ENCODE measurements around the gene ANKRD39. TPM values are rescaled to one million over a fixed set of nuclear protein-coding genes. Genes with fewer than 3 reads are reported as not detected.

Gene ANKRD39, protein sequence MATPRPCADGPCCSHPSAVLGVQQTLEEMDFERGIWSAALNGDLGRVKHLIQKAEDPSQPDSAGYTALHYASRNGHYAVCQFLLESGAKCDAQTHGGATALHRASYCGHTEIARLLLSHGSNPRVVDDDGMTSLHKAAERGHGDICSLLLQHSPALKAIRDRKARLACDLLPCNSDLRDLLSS
- 7.4 and 10.8 TPM in 2 replicates for total RNA-seq

DNA sequence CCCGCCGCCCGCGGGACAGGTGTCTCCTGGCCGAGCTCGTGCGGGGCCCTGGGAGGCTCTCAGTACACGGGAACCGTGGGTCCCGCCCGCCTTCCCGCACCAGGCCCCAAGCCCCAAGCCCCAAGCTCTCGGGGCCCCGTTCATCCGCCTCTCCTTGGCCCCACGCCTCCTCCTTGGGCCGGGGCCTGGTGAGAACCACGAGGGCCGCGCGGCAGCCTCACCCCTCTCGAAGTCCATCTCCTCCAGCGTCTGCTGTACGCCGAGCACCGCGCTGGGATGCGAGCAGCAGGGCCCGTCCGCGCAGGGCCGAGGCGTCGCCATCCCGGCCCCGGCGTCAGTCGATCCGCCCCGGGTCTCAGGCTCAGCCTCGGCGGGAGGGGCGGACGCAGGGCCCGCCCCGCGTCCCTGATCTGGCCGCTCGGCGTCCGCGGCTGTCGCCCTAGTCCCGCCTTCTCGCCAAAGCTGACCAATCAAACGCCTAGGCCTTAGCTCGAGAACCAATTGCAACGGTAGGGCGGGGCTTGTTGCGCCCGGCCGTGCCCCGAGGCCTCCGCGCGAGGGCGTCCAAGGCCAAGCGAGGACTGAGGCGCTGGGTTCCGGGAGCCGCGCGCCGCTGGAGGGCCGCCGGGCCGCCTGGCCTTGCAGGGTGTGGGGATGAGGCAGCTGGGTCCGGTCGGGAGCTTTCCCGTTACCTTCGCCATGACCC is at the start of gene ANKRD39:
Gene ANKRD39, minus strand, starts transcription at position 350 of the 706 bp plus-strand sequence. Its CDS starts 29 bp downstream, at position 321.

DNA sequence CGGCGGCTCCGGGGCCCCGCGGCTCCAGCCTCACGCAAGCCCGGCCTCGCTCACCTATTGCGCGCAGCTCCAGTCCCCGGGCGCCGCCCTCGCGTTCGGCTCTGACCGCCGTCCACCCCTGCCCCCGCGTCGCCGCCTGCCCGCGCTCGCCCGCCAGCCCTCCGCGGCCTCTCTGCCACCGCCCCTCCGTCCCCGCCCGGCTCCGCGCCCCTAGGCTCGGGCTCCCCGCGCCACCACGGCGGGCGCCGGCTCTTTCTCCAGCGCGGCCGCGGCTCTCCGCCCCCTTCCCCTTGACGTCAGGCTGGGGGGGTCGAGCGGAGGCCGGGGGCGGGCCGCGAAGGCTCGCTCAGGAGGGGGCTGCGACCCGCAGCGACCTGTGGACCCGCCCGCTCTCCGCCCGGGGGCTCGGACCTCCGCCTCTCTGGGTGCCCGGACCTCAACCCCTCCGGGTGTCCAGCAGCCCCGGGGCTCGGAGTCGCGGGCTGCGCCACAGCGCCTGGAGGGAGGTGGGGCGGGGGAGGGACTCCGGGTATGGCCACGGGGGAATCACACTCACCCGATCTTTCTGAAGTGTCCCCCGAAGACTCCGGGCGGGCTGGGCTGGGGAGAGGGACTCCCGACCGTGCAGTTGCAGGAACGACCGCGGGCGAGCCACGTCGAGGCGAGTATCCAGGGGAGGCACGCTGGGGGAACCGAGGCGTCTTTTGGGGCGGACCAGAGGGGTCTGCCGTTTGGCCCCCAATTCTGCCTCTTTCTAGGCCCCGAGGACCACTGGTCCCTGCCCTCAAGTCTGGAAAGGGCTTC is 12.2 kb upstream of the ANKRD39 start, which contains the start of gene SEMA4C:
Gene SEMA4C, minus strand, starts transcription at position 259 of the 804 bp plus-strand sequence. CDS start 2,194 bp downstream, outside the sequence.

DNA sequence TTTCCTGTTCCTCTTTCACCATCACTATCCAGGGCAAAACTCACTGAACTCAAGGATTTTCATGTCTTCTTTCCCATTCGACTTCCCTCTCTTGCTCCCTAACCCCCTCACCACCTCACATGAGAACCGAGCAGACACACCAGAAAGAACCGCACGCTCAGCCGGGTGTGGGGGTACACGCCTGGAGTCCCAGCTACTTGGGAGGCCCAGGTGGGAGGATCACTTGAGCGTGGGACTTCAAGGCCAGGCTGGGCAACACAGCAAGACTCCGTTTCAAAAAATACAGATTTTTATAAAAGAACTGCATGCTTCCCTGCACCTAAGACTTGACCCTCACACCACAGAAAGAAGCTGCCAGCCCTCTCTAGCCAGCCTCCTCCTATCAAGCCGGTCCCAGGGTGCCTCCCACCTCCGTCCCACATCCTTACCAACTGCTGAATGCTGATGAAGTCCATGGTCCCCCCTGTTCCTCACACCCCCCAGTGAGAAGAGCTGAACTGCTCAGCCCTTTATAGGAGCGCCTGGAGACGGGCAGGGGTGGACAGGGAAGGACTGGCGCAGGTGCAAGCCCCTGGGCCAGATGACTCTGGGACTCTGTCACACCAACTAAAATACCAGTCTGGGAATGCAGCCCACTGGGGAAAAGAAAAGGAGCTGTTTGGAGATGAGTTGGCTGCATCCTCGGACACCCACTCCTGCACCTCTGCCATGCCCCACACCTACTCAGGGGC is 14.1 kb downstream of the ANKRD39 start, which contains the start of gene ANKRD23:
Gene ANKRD23, minus strand, starts transcription at position 484 of the 731 bp plus-strand sequence. Its CDS starts 29 bp downstream, at position 455.

DNA sequence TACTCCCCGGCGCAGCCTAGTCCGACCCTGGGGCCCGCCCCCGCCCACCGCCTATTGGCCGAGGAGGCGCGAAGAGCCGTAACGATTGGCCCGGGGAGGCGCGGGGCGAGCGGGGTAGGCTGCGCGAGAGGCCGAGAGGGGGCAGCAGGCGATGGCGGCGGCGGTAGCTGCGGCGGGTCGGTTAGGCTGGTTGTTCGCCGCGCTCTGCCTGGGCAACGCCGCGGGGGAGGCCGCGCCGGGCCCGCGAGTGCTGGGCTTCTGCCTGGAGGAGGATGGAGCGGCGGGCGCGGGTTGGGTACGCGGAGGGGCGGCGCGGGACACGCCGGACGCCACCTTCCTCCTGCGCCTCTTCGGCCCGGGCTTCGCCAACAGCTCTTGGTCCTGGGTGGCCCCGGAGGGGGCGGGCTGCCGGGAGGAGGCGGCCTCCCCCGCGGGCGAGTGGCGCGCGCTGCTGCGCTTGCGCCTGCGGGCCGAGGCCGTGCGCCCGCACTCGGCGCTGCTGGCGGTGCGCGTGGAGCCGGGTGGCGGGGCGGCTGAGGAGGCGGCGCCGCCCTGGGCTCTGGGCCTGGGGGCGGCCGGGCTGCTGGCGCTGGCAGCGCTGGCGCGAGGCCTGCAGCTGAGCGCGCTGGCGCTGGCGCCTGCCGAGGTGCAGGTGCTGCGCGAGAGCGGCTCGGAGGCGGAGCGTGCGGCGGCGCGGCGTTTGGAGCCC is 41.5 kb downstream of the ANKRD39 start, which contains the start of gene CNNM3:
Gene CNNM3, plus strand, starts transcription at position 142 of the 709 bp plus-strand sequence. Its CDS starts 10 bp downstream, at position 152.

Other genes starting within 250 kb of the ANKRD39 start
- 17.0 and 20.9 TPM in 2 replicates for gene KANSL3, start 219.7 kb downstream of the ANKRD39 start, total RNA-seq
- gene FER1L5, start 215.3 kb downstream of the ANKRD39 start, total RNA-seq: 0.10 and 0.37 TPM in 2 replicates
- gene LMAN2L, start 118.0 kb downstream of the ANKRD39 start, total RNA-seq: 8.3 and 11.7 TPM in 2 replicates
- 2.2 and 2.4 TPM in 2 replicates for gene CNNM4, start 97.1 kb downstream of the ANKRD39 start, total RNA-seq
- gene CNNM3, start 41.7 kb downstream of the ANKRD39 start, total RNA-seq: 5.0 and 5.3 TPM in 2 replicates
- gene ANKRD23, start 14.0 kb downstream of the ANKRD39 start, total RNA-seq: 1.1 and 3.2 TPM in 2 replicates
- 20.3 and 26.8 TPM in 2 replicates for gene SEMA4C, start 12.1 kb upstream of the ANKRD39 start, total RNA-seq
- gene FAM178B, start 128.6 kb upstream of the ANKRD39 start, total RNA-seq: not detected in 2 replicates
- gene FAHD2B, start 236.9 kb upstream of the ANKRD39 start, total RNA-seq: 4.4 and 5.9 TPM in 2 replicates

All from cardiac ventricle fibroblast (primary cell).